Measurements from ENCODE around the gene LDHA.

- TF ChIP-seq, protein P1, sequence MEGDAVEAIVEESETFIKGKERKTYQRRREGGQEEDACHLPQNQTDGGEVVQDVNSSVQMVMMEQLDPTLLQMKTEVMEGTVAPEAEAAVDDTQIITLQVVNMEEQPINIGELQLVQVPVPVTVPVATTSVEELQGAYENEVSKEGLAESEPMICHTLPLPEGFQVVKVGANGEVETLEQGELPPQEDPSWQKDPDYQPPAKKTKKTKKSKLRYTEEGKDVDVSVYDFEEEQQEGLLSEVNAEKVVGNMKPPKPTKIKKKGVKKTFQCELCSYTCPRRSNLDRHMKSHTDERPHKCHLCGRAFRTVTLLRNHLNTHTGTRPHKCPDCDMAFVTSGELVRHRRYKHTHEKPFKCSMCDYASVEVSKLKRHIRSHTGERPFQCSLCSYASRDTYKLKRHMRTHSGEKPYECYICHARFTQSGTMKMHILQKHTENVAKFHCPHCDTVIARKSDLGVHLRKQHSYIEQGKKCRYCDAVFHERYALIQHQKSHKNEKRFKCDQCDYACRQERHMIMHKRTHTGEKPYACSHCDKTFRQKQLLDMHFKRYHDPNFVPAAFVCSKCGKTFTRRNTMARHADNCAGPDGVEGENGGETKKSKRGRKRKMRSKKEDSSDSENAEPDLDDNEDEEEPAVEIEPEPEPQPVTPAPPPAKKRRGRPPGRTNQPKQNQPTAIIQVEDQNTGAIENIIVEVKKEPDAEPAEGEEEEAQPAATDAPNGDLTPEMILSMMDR (IDR thresholded peaks at IDR 0.05; ENCODE audit: control extremely low read depth in 1 of 3, insufficient read depth in 1 of 3, low read depth in 1 of 3, low read length in 3 of 3), result no peak
- TF ChIP-seq USF2 (IDR thresholded peaks at IDR 0.05; ENCODE audit: low read length) (no peak), TCF12 (IDR thresholded peaks at IDR 0.05; ENCODE audit: low read depth, low read length) (no peak), SP1 (IDR thresholded peaks at IDR 0.05; ENCODE audit: low read depth, low read length) (no peak), CREB1 (IDR thresholded peaks at IDR 0.05) (no peak), CHD2 (IDR thresholded peaks at IDR 0.05; ENCODE audit: low read length) (no peak), TAF1 (IDR thresholded peaks at IDR 0.05; ENCODE audit: low read depth, low read length) (no peak), MAX (IDR thresholded peaks at IDR 0.05) (no peak), ZNF274 (IDR thresholded peaks at IDR 0.05; ENCODE audit: borderline replicate concordance, extremely low read depth, low read length) (no peak), BRCA1 (IDR thresholded peaks at IDR 0.05; ENCODE audit: low read depth, low read length) (no peak), EP300 (IDR thresholded peaks at IDR 0.05; ENCODE audit: borderline replicate concordance in 1 of 2, low read depth in 2 of 2, low read length in 2 of 2) (no peak), RAD21 (IDR thresholded peaks at IDR 0.05 in 1 of 2, conservative IDR thresholded peaks at IDR 0.05 in 1 of 2; ENCODE audit: low read depth in 2 of 2, low read length in 2 of 2) (no peak)
- TF ChIP-seq, protein P2, sequence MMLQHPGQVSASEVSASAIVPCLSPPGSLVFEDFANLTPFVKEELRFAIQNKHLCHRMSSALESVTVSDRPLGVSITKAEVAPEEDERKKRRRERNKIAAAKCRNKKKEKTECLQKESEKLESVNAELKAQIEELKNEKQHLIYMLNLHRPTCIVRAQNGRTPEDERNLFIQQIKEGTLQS (IDR thresholded peaks at IDR 0.05; ENCODE audit: insufficient read depth, low read depth, low read length), result no peak
Measured at GRCh38 chr11:18429332-18429731, 35.0 kb downstream of the LDHA start.
